GM19463 (cell line): ENCODE results near the gene ZNF684.
"Not testable (repeated sequence)": the region's sequence is repeated elsewhere in the genome, so short reads cannot be mapped to it uniquely, and the experiment has no call there.

Experiments used
- ATAC-seq: cut with Tn5 transposase; IDR thresholded peaks from one replicate; pipeline ENCODE4 v1.9.1; 2021; ENCODE audit warnings: mild to moderate bottlenecking, moderate library complexity; ENCODE audit not compliant: unreplicated experiment

Gene ZNF684

GRCh38 chr1:40531381-40532061 lies at the start of gene ZNF684:
Gene ZNF684 (plus strand): TSS chr1:40531637. CDS start chr1:40533167, 1,530 bp downstream.
- ATAC-seq, result peak; percentile 97

GRCh38 chr1:40495315-40495903 lies 36.0 kb upstream of the ZNF684 start:
- no peak for ATAC-seq

GRCh38 chr1:40502651-40503050 lies 28.8 kb upstream of the ZNF684 start:
- ATAC-seq, result not testable (repeated sequence)

- no peak for ATAC-seq
Observed at GRCh38 chr1:40507973-40508372, 23.5 kb upstream of the ZNF684 start.

GRCh38 chr1:40508375-40509341 lies 22.8 kb upstream of the ZNF684 start, which contains the start of gene EXO5:
Gene EXO5 (plus strand): TSS chr1:40508767. CDS start chr1:40514545, 5,778 bp downstream.
- no peak for ATAC-seq

GRCh38 chr1:40519517-40519916 lies 11.9 kb upstream of the ZNF684 start:
- no peak for ATAC-seq

GRCh38 chr1:40530735-40531380 lies 579 bp upstream of the ZNF684 start:
- no peak for ATAC-seq

- no peak for ATAC-seq
Observed at GRCh38 chr1:40532062-40532389, 589 bp downstream of the ZNF684 start.

- no peak for ATAC-seq
Observed at GRCh38 chr1:40532844-40533424, 1.5 kb downstream of the ZNF684 start.

GRCh38 chr1:40534589-40534988 lies 3.2 kb downstream of the ZNF684 start:
- no peak for ATAC-seq

GRCh38 chr1:40535732-40536131 lies 4.3 kb downstream of the ZNF684 start:
- no peak for ATAC-seq

- ATAC-seq, result no peak
Observed at GRCh38 chr1:40539338-40539737, 7.9 kb downstream of the ZNF684 start.

GRCh38 chr1:40546957-40547356 lies 15.5 kb downstream of the ZNF684 start:
- ATAC-seq, result no peak

- no peak for ATAC-seq
Observed at GRCh38 chr1:40553017-40553416, 21.6 kb downstream of the ZNF684 start.

- not testable (repeated sequence) for ATAC-seq
Observed at GRCh38 chr1:40554807-40555206, 23.4 kb downstream of the ZNF684 start.

- ATAC-seq, result no peak
Observed at GRCh38 chr1:40556121-40556520, 24.7 kb downstream of the ZNF684 start.

GRCh38 chr1:40558241-40558640 lies 26.8 kb downstream of the ZNF684 start:
- not testable (repeated sequence) for ATAC-seq

GRCh38 chr1:40562185-40562584 lies 30.7 kb downstream of the ZNF684 start:
- ATAC-seq, result no peak

- ATAC-seq, result no peak
Observed at GRCh38 chr1:40563266-40563665, 31.8 kb downstream of the ZNF684 start.

- no peak for ATAC-seq
Observed at GRCh38 chr1:40564506-40564905, 33.1 kb downstream of the ZNF684 start.

GRCh38 chr1:40564913-40565312 lies 33.5 kb downstream of the ZNF684 start:
- ATAC-seq, result no peak
